Measurements from ENCODE around the gene FAM110A. TPM values are rescaled to one million over a fixed set of nuclear protein-coding genes. Genes with fewer than 3 reads are reported as not detected.

FAM110A gene
- total RNA-seq, 2 donors from 2014 or later, result 12.1 to 16.9 TPM

DNA sequence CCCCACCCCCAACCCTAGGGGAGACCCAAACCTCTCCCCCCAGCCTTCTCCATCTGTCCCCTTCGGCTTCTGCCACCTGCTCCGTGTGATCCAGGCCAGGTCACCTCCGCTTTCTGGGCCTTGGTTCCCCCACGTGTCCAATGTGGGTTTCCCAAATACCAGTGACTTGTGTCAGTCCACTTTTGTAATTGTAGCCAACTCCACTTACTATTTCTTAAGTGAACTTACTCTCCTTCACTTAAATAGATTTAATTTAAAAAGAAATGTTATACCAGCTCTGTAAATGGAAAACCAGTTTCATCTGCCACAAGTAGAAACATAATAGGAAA, 10.0 kb upstream of the FAM110A start:
- Histone ChIP-seq H3K9ac (ENCODE audit: extremely low read depth, low read length, poor library complexity, severe bottlenecking) (no peak overlapping the region), H3K4me3 (ENCODE audit: low read length) (no peak overlapping the region), H3K36me3 (ENCODE audit: control insufficient read depth, insufficient read depth, low read length) (no peaks in the 10 kb centered on the region), H3K4me1 (ENCODE audit: control insufficient read depth, insufficient read depth, low read length) (no peaks in the 10 kb centered on the region), H3K27ac (ENCODE audit: low read depth, low read length) (peak overlapping the region; percentile 85), H3K27me3 (ENCODE audit: control insufficient read depth, insufficient read depth, low read length, poor library complexity, severe bottlenecking) (no peaks in the 10 kb centered on the region), H3K9me3 (ENCODE audit: control insufficient read depth, low read length) (no peaks in the 10 kb centered on the region)
- H3K27me3 Mint-ChIP-seq (ENCODE audit: insufficient read depth), result no peaks in the 10 kb centered on the region
- H3K4me1 Mint-ChIP-seq, result no peaks in the 10 kb centered on the region
- H3K27ac Mint-ChIP-seq, result no peak overlapping the region
- DNase-seq, result no peak
- 87 to 100% methylated on average over 3 to 4 of the region's 4 CpGs for WGBS, 2 experiments (ENCODE audit: insufficient coverage in 1 of 2, insufficient read length in 1 of 2)
- no peak overlapping the region for H3K4me3 Mint-ChIP-seq
- no peak for TF ChIP-seq CTCF (conservative IDR thresholded peaks at IDR 0.05)
- no peaks in the 10 kb centered on the region for H3K36me3 Mint-ChIP-seq (ENCODE audit: low read depth)
- peaks cover 10% of the 10 kb centered on the region for H3K9me3 Mint-ChIP-seq

GRCh38 chr20:824490-824889, 9.0 kb upstream of the FAM110A start:
- H3K4me3 Mint-ChIP-seq, result no peak overlapping the region
- Histone ChIP-seq H3K9ac (ENCODE audit: extremely low read depth, low read length, poor library complexity, severe bottlenecking) (no peak overlapping the region), H3K9me3 (ENCODE audit: control insufficient read depth, low read length) (no peaks in the 10 kb centered on the region), H3K4me3 (ENCODE audit: low read length) (no peak overlapping the region), H3K27ac (ENCODE audit: low read depth, low read length) (no peak overlapping the region), H3K27me3 (ENCODE audit: control insufficient read depth, insufficient read depth, low read length, poor library complexity, severe bottlenecking) (no peaks in the 10 kb centered on the region), H3K4me1 (ENCODE audit: control insufficient read depth, insufficient read depth, low read length) (no peaks in the 10 kb centered on the region), H3K36me3 (ENCODE audit: control insufficient read depth, insufficient read depth, low read length) (no peaks in the 10 kb centered on the region)
- H3K27ac Mint-ChIP-seq, result no peak overlapping the region
- no peak for TF ChIP-seq CTCF (conservative IDR thresholded peaks at IDR 0.05)
- peaks cover 5% of the 10 kb centered on the region for H3K9me3 Mint-ChIP-seq
- H3K27me3 Mint-ChIP-seq (ENCODE audit: insufficient read depth), result no peaks in the 10 kb centered on the region
- WGBS, 2 experiments (ENCODE audit: insufficient coverage in 1 of 2, insufficient read length in 1 of 2), result 85 to 99% methylated on average over 2 to 4 of the region's 4 CpGs
- H3K36me3 Mint-ChIP-seq (ENCODE audit: low read depth), result no peaks in the 10 kb centered on the region
- no peak for DNase-seq
- peaks cover 8% of the 10 kb centered on the region for H3K4me1 Mint-ChIP-seq

DNA sequence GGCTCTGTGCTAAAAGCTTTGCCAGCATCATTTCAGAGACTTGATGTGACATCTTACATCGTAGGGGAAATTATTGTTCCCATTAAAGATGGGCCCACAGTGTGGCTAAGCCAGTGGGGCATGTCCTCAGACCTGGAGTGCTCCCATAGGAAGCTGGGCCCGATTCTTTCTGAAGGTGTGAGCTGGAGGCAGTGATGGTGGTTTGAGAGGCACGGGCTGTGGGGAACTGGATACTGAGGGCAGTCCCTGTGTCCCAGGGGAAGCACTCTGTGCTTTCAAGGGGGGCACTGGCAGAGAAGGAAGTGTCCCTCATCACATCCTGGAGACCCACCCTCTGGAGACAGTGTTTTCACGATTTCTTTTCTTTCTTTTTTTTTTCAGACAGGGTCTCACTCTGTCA, 8.6 kb upstream of the FAM110A start:
- no peak for TF ChIP-seq CTCF (conservative IDR thresholded peaks at IDR 0.05)
- Mint-ChIP-seq H3K4me1 (peaks cover 8% of the 10 kb centered on the region), H3K36me3 (ENCODE audit: low read depth) (no peaks in the 10 kb centered on the region), H3K27me3 (ENCODE audit: insufficient read depth) (no peaks in the 10 kb centered on the region), H3K4me3 (no peak overlapping the region), H3K27ac (no peak overlapping the region), H3K9me3 (peaks cover under 1% of the 10 kb centered on the region)
- H3K9ac ChIP-seq (ENCODE audit: extremely low read depth, low read length, poor library complexity, severe bottlenecking), result no peak overlapping the region
- no peak overlapping the region for H3K27ac ChIP-seq (ENCODE audit: low read depth, low read length)
- no peak overlapping the region for H3K4me3 ChIP-seq (ENCODE audit: low read length)
- no peaks in the 10 kb centered on the region for H3K9me3 ChIP-seq (ENCODE audit: control insufficient read depth, low read length)
- no peaks in the 10 kb centered on the region for H3K27me3 ChIP-seq (ENCODE audit: control insufficient read depth, insufficient read depth, low read length, poor library complexity, severe bottlenecking)
- 88 to 95% methylated on average over 2 to 4 of the region's 4 CpGs for WGBS, 2 experiments (ENCODE audit: insufficient coverage in 1 of 2, insufficient read length in 1 of 2)
- peaks cover 3% of the 10 kb centered on the region for H3K4me1 ChIP-seq (ENCODE audit: control insufficient read depth, insufficient read depth, low read length)
- no peaks in the 10 kb centered on the region for H3K36me3 ChIP-seq (ENCODE audit: control insufficient read depth, insufficient read depth, low read length)
- DNase-seq, result no peak

Measured in endodermal cell (in vitro differentiated cells).